C4-2B (cell line): ENCODE data around the gene TMEM117.

Source experiments
- H3K27ac ChIP-seq: fragments of 450-650 bp; 2 replicates; pipeline ENCODE4 v1.5.1; 2017
- CTCF ChIP-seq: fragments of 450-650 bp; conservative IDR thresholded peaks from 2 replicates; pipeline ENCODE4 v1.5.1; 2017; ENCODE audit warnings: mild to moderate bottlenecking
- ZFX ChIP-seq: fragments of 450-650 bp; IDR thresholded peaks from 2 replicates; pipeline ENCODE4 v1.6.1; 2017

TMEM117 gene

DNA sequence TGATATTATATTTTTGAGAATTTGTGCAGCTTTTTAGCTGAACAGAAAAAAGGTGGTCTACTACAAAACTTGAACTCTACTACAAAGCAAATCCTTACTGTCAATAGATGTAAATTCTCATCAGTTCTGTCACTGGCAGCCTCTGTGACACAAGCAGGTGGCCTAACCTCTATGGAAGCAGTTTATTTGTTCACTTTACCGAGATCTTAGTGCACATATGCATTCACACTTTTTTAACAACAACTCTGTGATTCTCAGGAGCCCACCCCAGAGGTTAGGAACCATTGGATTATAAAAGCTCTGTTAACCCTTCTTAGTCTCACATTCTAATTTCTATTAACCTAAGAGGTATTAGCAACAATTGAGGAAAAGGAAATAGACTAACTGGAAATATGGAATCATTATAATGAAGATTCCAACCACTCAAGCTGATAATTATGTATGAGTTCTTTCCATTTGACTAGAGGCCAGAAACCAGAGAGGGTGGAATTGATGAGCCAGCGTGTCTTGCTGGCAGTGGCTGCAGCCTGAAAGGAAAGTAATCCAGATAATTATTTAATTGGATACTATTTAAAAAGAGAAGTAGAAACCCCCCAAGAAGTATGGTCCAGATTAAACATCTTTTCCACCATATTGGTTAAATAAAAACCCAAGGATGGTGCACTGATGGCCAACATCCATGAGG lies 451.1 kb downstream of the TMEM117 start:
- no peak for TF ChIP-seq ZFX
- no peak for TF ChIP-seq CTCF
- H3K27ac ChIP-seq, result no peak overlapping the region

DNA sequence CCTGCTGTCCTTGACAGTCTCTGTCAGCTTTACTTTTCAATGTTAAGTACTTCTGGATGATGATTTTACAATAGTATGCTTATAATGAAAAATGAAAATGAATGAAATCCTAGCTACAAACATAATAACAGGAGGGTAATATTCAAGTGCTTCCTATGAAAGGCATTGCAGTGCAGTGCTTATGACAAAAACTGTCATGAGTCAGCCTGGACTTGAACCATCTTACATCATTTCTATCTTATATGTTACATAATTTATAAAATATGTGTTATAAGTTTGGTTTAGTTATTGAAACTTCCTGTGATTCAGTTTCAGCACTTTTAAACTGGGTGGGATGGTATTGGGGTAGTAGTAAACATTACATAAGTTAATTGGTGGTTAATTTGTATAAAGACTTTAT lies 451.7 kb downstream of the TMEM117 start:
- no peak overlapping the region for H3K27ac ChIP-seq
- no peak for TF ChIP-seq CTCF
- TF ChIP-seq ZFX, result no peak

DNA sequence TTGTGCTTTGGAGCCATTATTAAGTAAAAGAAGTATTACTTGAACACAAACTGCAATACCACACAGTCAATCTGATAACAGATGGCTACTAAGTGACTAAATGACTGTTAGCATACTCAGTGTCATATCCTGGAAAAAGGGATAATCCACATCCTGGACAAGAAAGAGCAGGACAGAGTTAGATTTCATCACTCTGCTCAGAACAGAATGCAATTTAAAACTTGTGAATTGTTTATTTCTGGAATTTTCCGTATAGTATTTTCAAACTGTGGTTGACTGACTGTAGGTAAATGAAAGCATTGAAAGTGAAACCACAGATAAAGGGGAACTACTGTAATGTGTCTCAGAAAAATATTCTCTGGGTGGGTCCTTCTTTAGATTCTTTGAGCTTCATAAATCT lies 458.8 kb downstream of the TMEM117 start:
- TF ChIP-seq CTCF, result no peak
- no peak for TF ChIP-seq ZFX
- no peak overlapping the region for H3K27ac ChIP-seq

DNA sequence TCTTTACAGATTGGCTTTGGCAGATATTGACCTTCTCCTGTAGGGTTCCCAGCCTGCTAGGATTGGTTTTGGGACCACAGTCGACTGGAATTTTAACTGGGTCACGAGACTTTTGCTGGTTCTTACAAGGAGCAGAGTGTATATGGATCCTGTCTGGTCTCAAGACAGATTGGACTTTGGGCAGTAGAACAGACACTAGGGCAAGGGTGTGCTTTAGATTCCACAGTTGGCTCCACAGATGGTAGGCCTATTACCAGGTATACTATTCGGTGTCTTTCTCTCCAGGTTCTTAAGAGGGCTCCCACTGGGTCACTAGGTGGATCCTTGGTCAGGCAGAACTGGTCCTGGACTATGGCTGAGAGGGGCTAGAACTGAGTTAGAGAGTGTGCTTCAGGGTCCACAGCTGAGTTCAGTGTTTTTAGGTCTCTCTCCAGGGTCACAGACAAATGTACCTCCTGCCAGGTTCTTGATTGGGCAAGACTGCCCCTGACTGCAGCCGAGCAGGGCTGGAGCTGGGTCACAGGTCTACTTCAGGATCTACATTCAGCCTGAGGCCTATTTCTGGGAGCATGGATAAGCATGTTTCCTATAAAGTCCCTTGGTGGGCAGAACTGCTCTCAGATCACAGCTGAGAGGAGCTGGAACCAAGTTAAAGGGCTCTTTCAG lies 460.2 kb downstream of the TMEM117 start:
- no peak overlapping the region for H3K27ac ChIP-seq
- TF ChIP-seq CTCF (no peak), ZFX (no peak)

GRCh38 chr12:44296624-44297197 lies 460.8 kb downstream of the TMEM117 start:
- TF ChIP-seq ZFX (no peak), CTCF (no peak)

GRCh38 chr12:44299524-44299923 lies 463.6 kb downstream of the TMEM117 start:
- TF ChIP-seq ZFX, result no peak
- no peak for TF ChIP-seq CTCF
- no peak overlapping the region for H3K27ac ChIP-seq

More at GRCh38 chr12:44296624-44297197, 460.8 kb downstream of the TMEM117 start:
- no peak overlapping the region for H3K27ac ChIP-seq

GRCh38 chr12:44307506-44308168 lies 471.8 kb downstream of the TMEM117 start:
- no peak overlapping the region for H3K27ac ChIP-seq

More at GRCh38 chr12:44307506-44308168, 471.8 kb downstream of the TMEM117 start:
- TF ChIP-seq ZFX, result no peak
- TF ChIP-seq CTCF, result no peak
